CD4-positive, alpha-beta T cell (primary cell): ENCODE measurements around the gene SLC12A7. TPM values are rescaled to one million over a fixed set of nuclear protein-coding genes. Genes with fewer than 3 reads are reported as not detected.
"Not testable (repeated sequence)": the region's sequence is repeated elsewhere in the genome, so short reads cannot be mapped to it uniquely, and the experiment has no call there.

Experiments used
- ATAC-seq: fragments of 200-7000 bp; cut with Tn5 transposase; one replicate; pipeline ENCODE4 v1.10.0; 2022; ENCODE audit warnings: mild to moderate bottlenecking; ENCODE audit not compliant: poor library complexity
- CTCF ChIA-PET: fragments of 350-600 bp; sonication (Branson Sonifier 250); formaldehyde crosslinking; loops from one replicate; lab custom pipeline; 2021; ENCODE audit warnings: antibody characterized with exemption, inconsistent platforms; lab: Charles Lee
- POLR2A ChIA-PET: fragments of 350-600 bp; sonication (Branson Sonifier 250); formaldehyde crosslinking; loops from one replicate; lab custom pipeline; 2021; ENCODE audit warnings: antibody characterized with exemption, inconsistent platforms; lab: Charles Lee
- DNase-seq, 14 experiments: peaks; one replicate each; pipeline ENCODE4 v3.0.0-alpha.2; 2013 to 2020; ENCODE audit warnings: mixed read lengths in 2 of 14
- H3K27ac ChIP-seq, 2 donors: one replicate each; pipeline versions ENCODE4 v1.5.1 to v1.7.0; 2013; ENCODE audit warnings: low read length in 2 of 2, low read depth in 1 of 2, mild to moderate bottlenecking in 1 of 2
- H3K27me3 ChIP-seq, 2 experiments: 1 replicate in 1 of 2; 2 replicates in 1 of 2; pipeline versions ENCODE4 v1.6.1 to v1.7.0; 2013; ENCODE audit warnings: low read length in 2 of 2, control low read depth in 1 of 2, mild to moderate bottlenecking in 1 of 2, moderate library complexity in 1 of 2; ENCODE audit not compliant: insufficient read depth in 2 of 2, control insufficient read depth in 1 of 2
- H3K36me3 ChIP-seq: one replicate; pipeline ENCODE4 v1.6.1; 2013; ENCODE audit warnings: low read length, control low read depth; ENCODE audit not compliant: insufficient read depth
- H3K4me1 ChIP-seq: one replicate; pipeline ENCODE4 v1.6.1; 2013; ENCODE audit warnings: low read length, control low read depth; ENCODE audit not compliant: insufficient read depth
- H3K4me3 ChIP-seq: one replicate; pipeline ENCODE4 v1.5.1; 2013; ENCODE audit warnings: mild to moderate bottlenecking, low read length, moderate library complexity
- H3K9me3 ChIP-seq, 2 experiments: 1 replicate in 1 of 2; 2 replicates in 1 of 2; pipeline versions ENCODE4 v1.6.1 to v1.7.0; 2013; ENCODE audit warnings: low read length in 2 of 2, mild to moderate bottlenecking in 2 of 2, control low read depth in 1 of 2, moderate library complexity in 1 of 2; ENCODE audit not compliant: control insufficient read depth in 1 of 2, insufficient read depth in 1 of 2
- H3K27ac Mint-ChIP-seq: one replicate; pipeline ENCODE4 v1.8.0; 2020; ENCODE audit warnings: mixed read lengths
- H3K27me3 Mint-ChIP-seq: one replicate; pipeline ENCODE4 v1.8.0; 2021; ENCODE audit warnings: mixed read lengths
- H3K36me3 Mint-ChIP-seq: one replicate; pipeline ENCODE4 v1.8.0; 2021; ENCODE audit warnings: low read depth, mixed read lengths
- H3K4me1 Mint-ChIP-seq: one replicate; pipeline ENCODE4 v1.8.0; 2021; ENCODE audit warnings: low read depth, mixed read lengths
- H3K4me3 Mint-ChIP-seq: one replicate; pipeline ENCODE4 v1.8.0; 2020; ENCODE audit warnings: mild to moderate bottlenecking, mixed read lengths
- H3K9me3 Mint-ChIP-seq: one replicate; pipeline ENCODE4 v1.8.0; 2020; ENCODE audit warnings: mixed read lengths
- CTCF ChIP-seq: fragments of 200-600 bp; IDR thresholded peaks from one replicate; pipeline ENCODE4 v1.8.0; 2022; ENCODE audit warnings: antibody characterized with exemption, mild to moderate bottlenecking
- intact Hi-C, 2 experiments: fragments of 100-400 bp; cut with DNase I in 1 of 2; cut with micrococcal nuclease in 1 of 2; formaldehyde crosslinking; loops; one replicate each; pipeline versions ENCODE4 v1.15.1 to v1.9.0; 2023 to 2025; cut with DNase I, micrococcal nuclease
- total RNA-seq, 174 experiments: library from RNA in 2 of 174; stranded (reverse) in 2 of 174; gene quantifications; one replicate each; pipeline ENCODE4 v1.2.3 and lab custom pipeline; 2021 to 2026

Gene SLC12A7
- total RNA-seq, 2 experiments from 2014 or later: 47.9 to 51.7 TPM

- H3K36me3 Mint-ChIP-seq: no peaks in the 10 kb centered on the region
- Histone ChIP-seq H3K27me3 (no peaks in the 10 kb centered on the region), H3K36me3 (no peaks in the 10 kb centered on the region), H3K4me3 (no peak overlapping the region), H3K9me3 (peaks cover 0 to 18% of the 10 kb centered on the region in 2 experiments), H3K27ac (no peak overlapping the region), H3K4me1 (no peaks in the 10 kb centered on the region)
- H3K4me3 Mint-ChIP-seq: no peak overlapping the region
- H3K4me1 Mint-ChIP-seq: no peaks in the 10 kb centered on the region
- no peak for ATAC-seq
- TF ChIP-seq CTCF: no peak
- no peaks in the 10 kb centered on the region for H3K27me3 Mint-ChIP-seq
- no peaks in the 10 kb centered on the region for H3K9me3 Mint-ChIP-seq
- peak in 1 of 14 experiments; percentile 3 for DNase-seq
- no peak overlapping the region for H3K27ac Mint-ChIP-seq
- ChIA-PET CTCF (no interaction called here), POLR2A (no interaction called here)
- intact Hi-C loops: no loop called here
Measured at GRCh38 chr5:1027631-1028441, 84.0 kb downstream of the SLC12A7 start.

GRCh38 chr5:1026700-1027621, 84.9 kb downstream of the SLC12A7 start:
- no peak for TF ChIP-seq CTCF
- DNase-seq (peak in 1 of 14 experiments; percentile 4), ATAC-seq (no peak)
- Histone ChIP-seq H3K27ac (no peak overlapping the region), H3K4me1 (no peaks in the 10 kb centered on the region), H3K9me3 (peaks cover 0 to 11% of the 10 kb centered on the region in 2 experiments), H3K36me3 (no peaks in the 10 kb centered on the region), H3K4me3 (no peak overlapping the region), H3K27me3 (no peaks in the 10 kb centered on the region)
- H3K27me3 Mint-ChIP-seq: no peaks in the 10 kb centered on the region
- H3K4me3 Mint-ChIP-seq: no peak overlapping the region
- no peaks in the 10 kb centered on the region for H3K9me3 Mint-ChIP-seq
- no peak overlapping the region for H3K27ac Mint-ChIP-seq
- intact Hi-C loops: no loop called here
- CTCF ChIA-PET: no interaction called here
- no peaks in the 10 kb centered on the region for H3K36me3 Mint-ChIP-seq
- H3K4me1 Mint-ChIP-seq: no peaks in the 10 kb centered on the region
- POLR2A ChIA-PET: no interaction called here

- H3K9me3 ChIP-seq, H3K4me3 Mint-ChIP-seq, H3K9me3 Mint-ChIP-seq, DNase-seq, H3K4me3 ChIP-seq, H3K27me3 ChIP-seq, H3K4me1 Mint-ChIP-seq, H3K4me1 ChIP-seq, CTCF ChIA-PET, H3K36me3 Mint-ChIP-seq, H3K27ac Mint-ChIP-seq, POLR2A ChIA-PET, ATAC-seq, H3K27ac ChIP-seq, H3K36me3 ChIP-seq, H3K27me3 Mint-ChIP-seq, intact Hi-C loops: not testable (repeated sequence)
Measured at GRCh38 chr5:1021969-1022336, 89.9 kb downstream of the SLC12A7 start.
